NT2/D1 (cell line): Measurements from ENCODE around the gene TMEM134.

Experiments used
- SUZ12 ChIP-seq: IDR thresholded peaks from 2 replicates; pipeline ENCODE4 v1.6.1; 2011; ENCODE audit not compliant: insufficient read length, insufficient read depth; ENCODE audit errors: extremely low read depth
- YY1 ChIP-seq: IDR thresholded peaks from 2 replicates; pipeline ENCODE4 v1.6.1; 2011; ENCODE audit not compliant: insufficient read length, insufficient read depth
- ZNF274 ChIP-seq: IDR thresholded peaks from 2 replicates; pipeline ENCODE4 v1.6.1; 2011; ENCODE audit warnings: mild to moderate bottlenecking, low read depth, low read length

DNA sequence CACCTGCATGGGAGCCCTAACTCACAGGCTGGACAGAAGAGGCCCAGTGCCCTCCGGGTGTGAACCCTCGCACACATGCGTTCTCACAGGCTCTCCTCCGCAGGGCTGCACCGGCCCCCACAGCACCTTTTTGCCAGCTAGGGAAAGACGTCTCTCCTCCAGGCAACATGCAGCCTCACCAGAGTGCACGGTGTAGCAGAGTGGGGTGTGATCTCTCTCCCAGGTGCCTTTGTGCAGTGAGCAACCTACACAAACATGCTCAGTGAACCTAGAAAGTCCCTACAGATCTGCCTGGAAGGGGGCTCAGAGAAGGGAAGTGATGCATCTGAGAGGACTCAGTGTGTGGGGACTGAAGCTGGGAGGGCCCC, 57.3 kb downstream of the TMEM134 start:
- TF ChIP-seq YY1 (no peak), SUZ12 (no peak), ZNF274 (no peak)
